Keratinocyte (primary cell): Measurements from ENCODE around the gene TMC2. TPM values are rescaled to one million over a fixed set of nuclear protein-coding genes. Genes with fewer than 3 reads are reported as not detected.

Source experiments
- DNase-seq: peaks from one replicate; pipeline ENCODE4 v3.0.0-alpha.2; 2011; ENCODE audit warnings: low read depth, missing footprints, low spot score
- FAIRE-seq: peaks from 2 replicates; lab custom pipeline; 2011; peaks lifted over from hg19 to GRCh38; lab: Jason Lieb, UNC
- H2AFZ ChIP-seq: 2 replicates; pipeline ENCODE4 v1.6.0; 2012; ENCODE audit warnings: low read length, control low read depth, inconsistent platforms; ENCODE audit not compliant: control insufficient read depth
- H3K27ac ChIP-seq: 2 replicates; pipeline ENCODE4 v1.5.1; 2011; ENCODE audit warnings: low read length; ENCODE audit not compliant: control insufficient read depth, insufficient read depth
- H3K27me3 ChIP-seq: 3 replicates; pipeline ENCODE4 v1.6.0; 2011; ENCODE audit warnings: low read length; ENCODE audit not compliant: control insufficient read depth, insufficient read depth; ENCODE audit errors: extremely low read depth
- H3K36me3 ChIP-seq, 2 experiments: 2 replicates in 1 of 2; 3 replicates in 1 of 2; pipeline ENCODE4 v1.5.1; 2011; ENCODE audit warnings: low read length in 2 of 2, mild to moderate bottlenecking in 1 of 2; ENCODE audit not compliant: control insufficient read depth in 2 of 2, insufficient read depth in 2 of 2; ENCODE audit errors: extremely low read depth in 1 of 2
- H3K4me1 ChIP-seq: 3 replicates; pipeline ENCODE4 v1.5.1; 2011; ENCODE audit warnings: low read length; ENCODE audit not compliant: control insufficient read depth, insufficient read depth; ENCODE audit errors: extremely low read depth
- H3K4me2 ChIP-seq: 3 replicates; pipeline ENCODE4 v1.6.0; 2011; ENCODE audit warnings: low read depth, low read length; ENCODE audit not compliant: control insufficient read depth, insufficient read depth; ENCODE audit errors: extremely low read depth
- H3K4me3 ChIP-seq, 3 experiments: fragments of 200-600 bp in 1 of 3; sonication (generic) in 1 of 3; 2 replicates in 2 of 3; 3 replicates in 1 of 3; pipeline ENCODE4 v1.5.1; 2011 to 2016; ENCODE audit warnings: low read length in 3 of 3, mild to moderate bottlenecking in 3 of 3, control low read depth in 2 of 3, inconsistent platforms in 1 of 3, low read depth in 1 of 3, mixed read lengths in 1 of 3, mixed run types in 1 of 3, moderate library complexity in 1 of 3; ENCODE audit not compliant: control insufficient read depth in 2 of 3, insufficient read depth in 2 of 3; ENCODE audit errors: extremely low read depth in 1 of 3
- H3K79me2 ChIP-seq: 2 replicates; pipeline ENCODE4 v1.6.0; 2012; ENCODE audit warnings: low read length; ENCODE audit not compliant: control insufficient read depth, insufficient read depth
- H3K9ac ChIP-seq: 3 replicates; pipeline ENCODE4 v1.6.0; 2011; ENCODE audit warnings: low read length; ENCODE audit not compliant: control insufficient read depth, insufficient read depth; ENCODE audit errors: extremely low read depth
- H3K9me1 ChIP-seq: 3 replicates; pipeline ENCODE4 v1.6.0; 2011; ENCODE audit warnings: low read length; ENCODE audit not compliant: control insufficient read depth, insufficient read depth; ENCODE audit errors: extremely low read depth
- H3K9me3 ChIP-seq: 2 replicates; pipeline ENCODE4 v1.5.1; 2012; ENCODE audit warnings: low read depth, low read length; ENCODE audit not compliant: control insufficient read depth
- H4K20me1 ChIP-seq: 3 replicates; pipeline ENCODE4 v1.6.0; 2011; ENCODE audit warnings: low read length; ENCODE audit not compliant: control insufficient read depth, insufficient read depth; ENCODE audit errors: extremely low read depth
- CTCF ChIP-seq, 3 experiments: IDR thresholded peaks in 1 of 3; conservative IDR thresholded peaks in 1 of 3; optimal IDR thresholded peaks in 1 of 3; 2 replicates in 2 of 3; 3 replicates in 1 of 3; pipeline versions ENCODE3 to v1.5.1; 2011; ENCODE audit warnings: low read length in 3 of 3, mild to moderate bottlenecking in 3 of 3, moderate library complexity in 2 of 3, control low read depth in 1 of 3, inconsistent platforms in 1 of 3; ENCODE audit not compliant: insufficient read depth in 2 of 3; ENCODE audit errors: extremely low read depth in 1 of 3
- EZH2 ChIP-seq: IDR thresholded peaks from one replicate; pipeline ENCODE4 v1.6.1; 2012; ENCODE audit warnings: inconsistent platforms, mild to moderate bottlenecking, low read length, moderate library complexity
- dilution Hi-C: fragments of 300-500 bp; cut with MboI; formaldehyde crosslinking; loops from one replicate; pipeline ENCODE4 v1.7.0; 2020; ENCODE audit warnings: low sequenced_read_pairs; ENCODE audit not compliant: extremely low pct_ligation_motif_present
- polyA plus RNA-seq, 5 experiments: library from polyadenylated mRNA; depleted of rRNA in 3 of 5; stranded (reverse) in 3 of 5; stranded (forward) in 1 of 5; unstranded in 1 of 5; fragments of >200 nt; gene quantifications; 1 replicate in 1 of 5; 2 replicates in 3 of 5; 3 replicates in 1 of 5; pipeline versions ENCODE4 v1.2.1 to v1.2.3, GENCODE V29; 2011 to 2012; ENCODE audit warnings: missing spikeins in 2 of 5, low read depth in 1 of 5, low replicate concordance in 1 of 5

The TMC2 gene
- polyA plus RNA-seq, 1 donor (not counting 4 experiments of a cell fraction or from before 2014, with no cell fraction given), result not detected

- H3K4me2 ChIP-seq, result no peak overlapping the region
- no peaks in the 10 kb centered on the region for H3K27me3 ChIP-seq
- TF ChIP-seq CTCF (optimal IDR thresholded peaks at IDR 0.05 in 1 of 3, IDR thresholded peaks at IDR 0.05 in 1 of 3, conservative IDR thresholded peaks at IDR 0.05 in 1 of 3; ENCODE audit: extremely low read depth in 1 of 3, insufficient read depth in 2 of 3, low read length in 3 of 3) (no peak), EZH2 (no peak)
- H3K4me3 ChIP-seq, result no peak overlapping the region
- H3K9ac ChIP-seq, result no peak overlapping the region
- no peaks in the 10 kb centered on the region for H3K9me3 ChIP-seq
- H4K20me1 ChIP-seq, result peaks cover 28% of the 10 kb centered on the region
- no peaks in the 10 kb centered on the region for H3K9me1 ChIP-seq
- no peak overlapping the region for H2AFZ ChIP-seq
- dilution Hi-C loops, result no loop called here
- FAIRE-seq, result no peak
- H3K4me1 ChIP-seq, result peaks cover 18% of the 10 kb centered on the region
- DNase-seq, result no peak
- H3K36me3 ChIP-seq, result peaks cover 47 to 49% of the 10 kb centered on the region in 2 experiments
- H3K79me2 ChIP-seq, result peaks cover 43% of the 10 kb centered on the region
- H3K27ac ChIP-seq, result no peak overlapping the region
Measured at GRCh38 chr20:2659547-2659946, 123.2 kb downstream of the TMC2 start.

GRCh38 chr20:2663364-2663886 lies 127.1 kb downstream of the TMC2 start:
- H3K9ac ChIP-seq, result peak overlapping the region; percentile 90
- H3K9me1 ChIP-seq, result no peaks in the 10 kb centered on the region
- peaks cover 17% of the 10 kb centered on the region in 2 experiments for H3K36me3 ChIP-seq
- dilution Hi-C loops, result no loop called here
- H3K4me2 ChIP-seq, result peak overlapping the region; percentile 81
- H3K4me1 ChIP-seq, result peaks cover 10% of the 10 kb centered on the region
- FAIRE-seq, result no peak
- H3K79me2 ChIP-seq, result peaks cover 15% of the 10 kb centered on the region
- no peaks in the 10 kb centered on the region for H3K27me3 ChIP-seq
- H2AFZ ChIP-seq, result peak overlapping the region; percentile 94
- peak overlapping the region; percentile 89 to 99 (median 91) for H3K4me3 ChIP-seq
- DNase-seq, result no peak
- no peaks in the 10 kb centered on the region for H4K20me1 ChIP-seq
- H3K9me3 ChIP-seq, result no peaks in the 10 kb centered on the region
- TF ChIP-seq CTCF (optimal IDR thresholded peaks at IDR 0.05 in 1 of 3, IDR thresholded peaks at IDR 0.05 in 1 of 3, conservative IDR thresholded peaks at IDR 0.05 in 1 of 3; ENCODE audit: extremely low read depth in 1 of 3, insufficient read depth in 2 of 3, low read length in 3 of 3), result no peak
- no peak for TF ChIP-seq EZH2
- peak overlapping the region; percentile 86 for H3K27ac ChIP-seq
